HG03571 (cell line): ENCODE measurements around the gene TMEM89.

Source experiments
- ATAC-seq: cut with Tn5 transposase; IDR thresholded peaks from one replicate; pipeline ENCODE4 v1.9.1; 2021; ENCODE audit not compliant: unreplicated experiment

The TMEM89 gene

DNA sequence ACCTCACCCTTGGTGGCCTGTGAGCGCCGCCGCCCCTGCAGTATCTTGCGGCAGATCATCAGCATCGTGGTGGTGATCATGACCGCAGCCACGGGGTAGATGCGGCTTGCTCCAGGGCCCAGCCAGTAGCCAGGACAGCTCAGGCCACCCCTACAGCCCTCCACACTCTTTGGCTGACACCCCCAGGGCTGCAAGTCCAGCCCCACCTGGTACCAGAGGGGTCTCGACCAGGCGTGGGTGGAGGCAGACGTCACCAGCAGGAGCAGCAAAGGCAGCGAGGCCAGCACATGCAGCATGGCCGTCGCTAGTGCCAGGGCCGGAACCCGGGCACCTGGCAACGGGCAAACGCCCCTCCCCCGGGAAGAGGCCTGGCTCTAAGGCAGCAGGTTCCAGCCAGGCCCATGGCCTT, at the start of gene TMEM89:
TSS of gene TMEM89 (minus strand) at position 309 of the 409 bp plus-strand sequence. CDS start at position 296, 13 bp downstream.
- ATAC-seq = no peak

DNA sequence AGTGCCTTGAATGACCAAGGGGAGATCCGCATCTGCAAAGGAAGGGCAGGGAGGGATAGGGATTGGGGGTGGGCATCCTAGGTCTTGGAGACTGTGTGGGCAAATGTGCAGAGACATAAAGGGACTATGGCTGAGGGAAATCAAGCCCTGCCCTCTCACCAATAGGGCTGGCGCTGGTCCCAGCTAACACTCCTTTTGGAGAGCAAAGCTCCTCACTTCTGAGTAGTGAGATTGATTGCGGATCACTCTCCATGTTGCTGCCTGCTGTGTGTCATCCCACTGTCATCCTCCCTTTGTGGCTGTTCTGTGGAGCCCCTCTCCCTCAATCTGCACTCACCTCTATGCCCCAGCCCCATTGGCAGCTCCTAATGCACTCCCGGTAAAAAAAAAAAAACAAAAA, 43.4 kb upstream of the TMEM89 start:
- ATAC-seq = no peak

- no peak for ATAC-seq
These were observed 42.7 kb upstream of the TMEM89 start for GRCh38 chr3:48664313-48664644.

DNA sequence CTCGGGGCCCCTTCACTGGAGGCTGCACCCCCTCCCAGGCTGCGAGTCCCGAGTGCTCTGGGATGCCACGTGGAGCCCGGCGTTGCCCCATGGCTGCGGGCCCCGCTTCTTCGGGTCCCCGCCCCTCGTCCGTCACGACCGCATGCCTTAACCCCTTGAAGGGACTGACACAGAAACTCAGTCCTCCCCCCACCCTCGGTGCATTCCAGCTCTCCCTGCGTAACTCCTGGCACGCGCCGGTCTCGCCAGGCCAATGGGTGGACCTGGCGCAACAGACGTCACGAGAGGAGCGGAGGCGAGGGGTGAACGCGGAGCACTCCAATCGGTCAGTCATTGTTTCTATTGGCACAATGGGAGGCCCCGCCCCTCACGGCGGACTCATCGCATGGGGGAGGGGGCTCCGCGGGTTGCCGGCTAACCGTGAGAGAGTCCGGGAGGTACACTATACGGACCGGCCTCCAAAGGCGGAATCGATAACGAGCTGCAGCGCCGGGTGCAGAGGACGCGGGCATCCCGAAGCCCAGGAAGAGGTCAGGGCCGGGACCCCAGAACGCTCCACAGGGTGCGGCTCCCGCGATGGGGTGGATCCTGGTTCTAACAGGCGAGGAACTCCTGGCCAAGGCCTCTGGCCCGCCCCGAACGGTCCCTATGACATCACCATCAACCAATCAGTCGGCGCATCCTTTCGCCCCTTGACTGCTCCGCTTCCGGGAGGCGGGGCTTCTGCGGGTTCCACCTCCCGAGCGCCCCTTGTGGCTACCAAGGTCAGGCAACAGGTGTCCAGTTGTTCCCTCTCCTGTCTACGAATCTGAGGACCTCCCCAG, 42.1 kb upstream of the TMEM89 start:
- peak; percentile 70 for ATAC-seq

DNA sequence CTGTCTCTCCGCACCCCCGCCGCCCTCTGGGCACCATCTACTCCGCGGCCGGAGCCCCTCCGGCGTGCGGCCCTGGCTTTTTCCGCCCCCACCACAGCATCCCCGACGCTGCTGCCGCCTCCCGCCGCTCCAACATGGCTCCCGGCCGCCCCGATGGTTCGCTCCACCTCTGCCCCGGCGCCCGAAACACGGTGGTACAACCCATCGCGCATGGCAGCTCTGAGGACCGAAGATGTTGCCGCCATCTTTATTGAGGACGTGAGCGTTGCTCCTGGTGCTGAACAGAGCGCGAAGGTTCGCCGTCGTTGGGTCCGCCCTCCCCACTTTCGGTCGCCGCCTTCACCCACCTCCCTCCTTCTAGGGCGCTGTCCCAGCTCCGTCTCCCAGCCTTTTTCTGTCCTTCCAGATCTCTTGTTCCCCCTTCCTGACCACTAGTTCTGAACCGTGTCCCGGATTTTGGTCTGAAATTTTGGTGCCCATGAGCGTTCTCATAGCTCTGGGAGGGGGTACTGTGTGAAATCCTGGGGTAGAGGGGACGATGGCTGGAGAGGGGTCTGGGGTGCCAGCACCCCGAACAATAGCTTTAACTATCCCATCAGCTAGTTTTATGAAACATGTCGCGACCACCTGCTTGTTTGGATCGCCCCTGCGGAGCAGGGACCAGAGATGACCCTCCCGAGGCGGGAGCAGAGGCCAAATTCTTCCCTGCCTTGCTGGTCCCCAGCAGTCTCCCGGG, 41.4 kb upstream of the TMEM89 start, which contains the start of gene CELSR3:
TSS of gene CELSR3 (minus strand) at position 134 of the 736 bp plus-strand sequence. CDS start 252 bp downstream, outside the sequence.
- ATAC-seq = no peak

- no peak for ATAC-seq
These were observed 40.7 kb upstream of the TMEM89 start for GRCh38 chr3:48662145-48662752.

DNA sequence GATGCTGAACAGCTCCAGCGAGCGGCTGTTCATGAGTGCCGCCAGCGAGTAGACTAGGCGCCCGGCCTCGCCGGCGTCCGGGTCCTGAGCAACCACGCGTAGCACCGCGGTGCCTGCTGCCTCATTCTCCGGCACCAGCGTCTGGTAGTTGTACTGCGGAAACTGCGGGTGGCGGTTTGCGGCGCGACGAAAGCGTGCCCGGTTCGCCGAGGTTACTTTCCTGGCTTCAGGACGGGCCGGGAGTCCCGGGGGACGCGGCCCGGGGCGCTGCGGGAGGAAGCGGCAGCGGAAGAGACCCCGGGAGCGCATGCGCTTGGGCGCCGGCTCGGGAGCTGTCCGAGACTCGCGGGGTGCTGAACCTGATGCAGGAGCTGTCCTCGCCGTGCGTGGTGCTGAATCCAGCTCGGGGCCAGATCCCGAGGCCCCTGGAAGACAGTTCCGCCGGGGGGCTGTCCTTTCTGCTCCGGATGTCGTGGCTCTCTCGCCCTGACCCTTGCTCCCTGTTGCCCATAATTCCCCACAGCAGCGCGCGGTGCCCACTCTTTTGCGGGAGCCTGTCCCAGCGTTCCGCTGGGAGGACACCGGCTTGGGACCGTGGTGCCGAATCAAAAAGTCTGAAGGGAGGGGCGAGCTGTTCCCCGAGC, 40.1 kb upstream of the TMEM89 start:
- ATAC-seq = no peak

GRCh38 chr3:48660800-48661400, 39.3 kb upstream of the TMEM89 start:
- no peak for ATAC-seq

GRCh38 chr3:48656841-48657281, 35.3 kb upstream of the TMEM89 start:
- no peak for ATAC-seq

DNA sequence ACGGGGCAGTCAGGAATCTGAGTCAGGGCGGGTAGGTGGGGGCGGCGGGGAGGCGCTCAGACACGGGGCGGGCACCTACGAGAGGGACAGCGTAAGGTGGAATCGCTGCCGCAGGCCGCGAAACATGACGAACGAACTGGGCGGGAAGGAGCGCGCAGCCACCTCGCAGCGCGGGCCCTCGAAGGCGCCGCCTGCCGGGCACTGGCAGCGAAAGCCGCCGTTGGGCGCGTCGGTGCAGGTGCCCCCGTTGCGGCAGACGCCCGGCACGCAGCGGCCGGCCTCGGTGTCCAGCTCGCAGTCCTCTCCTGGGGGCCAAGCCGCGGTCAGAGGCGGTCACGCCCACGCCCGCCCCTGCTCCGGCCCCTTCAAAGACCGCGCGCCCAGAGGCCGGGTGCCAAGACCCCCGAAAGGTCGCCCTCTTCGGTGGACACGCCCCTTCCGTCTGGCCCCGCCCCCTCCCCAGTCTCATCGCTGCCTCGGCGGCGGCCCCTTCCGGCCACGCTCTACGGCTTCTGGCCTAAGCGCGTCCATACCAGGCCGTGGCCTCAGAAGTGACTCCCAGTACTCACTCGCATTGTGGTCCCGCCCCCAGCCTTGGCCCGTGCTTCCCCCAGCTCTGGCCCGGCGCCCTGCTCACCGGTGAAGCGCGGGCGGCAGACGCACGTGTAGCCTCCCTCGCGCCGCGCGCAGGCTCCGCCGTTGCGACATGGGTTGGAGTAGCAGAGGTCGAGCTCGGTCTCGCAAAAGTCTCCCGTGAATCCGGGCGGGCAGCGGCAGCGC, 34.7 kb upstream of the TMEM89 start:
- peak; percentile 49 for ATAC-seq

- no peak for ATAC-seq
These were observed 34.0 kb upstream of the TMEM89 start for GRCh38 chr3:48655606-48656005.

- ATAC-seq = no peak
These were observed 33.5 kb upstream of the TMEM89 start for GRCh38 chr3:48655063-48655462.

- ATAC-seq = no peak
These were observed 31.6 kb upstream of the TMEM89 start for GRCh38 chr3:48652923-48653715.

DNA sequence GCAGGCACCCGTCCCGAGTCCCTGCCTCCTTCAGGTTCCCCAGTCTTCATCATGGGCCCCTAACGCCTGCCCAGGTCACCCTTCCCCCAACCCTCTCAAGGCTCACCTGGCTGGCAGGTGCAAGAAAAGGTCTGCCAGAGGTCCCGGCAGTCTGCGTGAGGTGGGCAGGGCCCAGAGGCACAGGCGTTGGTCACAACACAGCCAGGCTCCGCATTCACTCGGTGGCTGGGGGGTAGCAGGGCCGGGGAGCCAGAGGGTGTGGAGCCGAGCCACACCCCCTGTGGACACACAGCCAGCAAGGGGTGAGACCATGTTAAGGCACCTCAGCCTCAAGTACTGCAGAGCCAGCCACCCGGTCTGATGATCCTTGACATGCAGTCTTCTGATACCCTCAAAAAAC, 30.2 kb upstream of the TMEM89 start:
- no peak for ATAC-seq

DNA sequence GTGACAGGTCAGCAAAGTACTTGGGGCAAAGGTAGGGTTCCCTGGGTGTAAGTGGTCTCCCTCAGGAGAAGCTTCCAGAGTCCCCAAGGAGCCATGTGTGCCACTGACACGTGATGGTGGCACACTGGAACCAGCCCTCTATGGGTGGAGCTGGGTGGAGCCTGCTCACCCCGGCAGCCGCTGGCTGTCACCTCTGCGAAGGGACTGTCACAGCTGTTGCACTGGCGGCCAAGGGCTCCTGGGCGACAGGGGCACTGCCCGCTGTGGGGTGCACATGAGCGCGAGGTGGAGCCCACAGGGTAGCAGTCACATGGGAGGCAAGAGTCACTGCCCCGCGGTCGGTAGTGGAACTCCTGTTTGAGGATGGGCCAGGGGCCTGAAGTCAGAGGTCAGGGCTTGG, 29.2 kb upstream of the TMEM89 start:
- ATAC-seq = no peak

DNA sequence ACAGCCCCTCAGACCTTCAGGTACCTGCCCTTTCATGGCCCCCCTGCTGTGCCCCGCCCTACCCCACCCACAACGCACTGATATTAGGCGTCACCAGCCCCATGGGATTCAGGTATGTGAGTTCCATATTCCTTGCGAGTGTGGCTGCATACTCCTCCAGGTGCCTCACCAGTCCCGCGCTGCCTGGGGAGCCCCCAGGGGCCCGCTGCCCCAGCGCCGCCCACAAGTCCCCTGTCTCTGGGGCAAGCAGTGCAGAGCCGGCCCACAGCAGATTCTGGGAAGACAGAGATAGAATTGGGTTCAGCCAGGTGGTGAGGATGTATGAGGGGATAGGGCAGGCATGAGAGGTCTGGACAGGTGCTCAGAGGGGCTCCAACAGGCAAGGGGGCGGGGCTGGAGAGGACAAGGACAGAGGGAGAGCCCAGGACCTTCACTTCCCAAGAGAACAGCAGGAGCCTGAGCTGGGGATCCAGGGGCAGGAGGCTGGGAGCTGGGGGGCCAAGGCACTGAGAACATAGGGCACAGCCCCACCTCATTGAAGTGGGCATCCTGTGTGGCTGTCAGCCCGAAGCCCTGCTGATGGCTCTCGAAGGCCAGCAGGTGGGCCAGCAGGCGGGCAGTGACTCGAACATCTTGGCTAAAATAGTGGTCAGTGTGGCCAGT, 26.8 kb upstream of the TMEM89 start:
- no peak for ATAC-seq

DNA sequence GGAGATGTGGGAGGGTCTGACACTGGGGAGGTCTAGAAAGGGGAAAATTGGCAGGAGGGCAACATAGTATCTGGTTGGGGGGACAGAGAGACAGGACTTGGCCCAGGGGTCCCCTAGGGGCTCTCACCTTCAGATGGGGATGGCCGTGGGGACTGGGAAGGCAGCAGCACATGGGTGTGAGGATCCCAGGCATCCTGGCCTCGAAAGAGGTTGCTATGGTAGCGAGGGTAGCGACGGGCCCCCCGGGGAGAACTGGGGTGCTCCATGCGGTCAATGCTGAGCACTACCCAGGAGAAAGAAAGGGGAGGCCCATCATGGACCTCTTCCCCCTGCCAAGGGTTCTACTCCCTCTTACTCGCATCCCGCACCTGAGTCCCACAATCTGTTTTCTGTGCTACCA, 26.1 kb upstream of the TMEM89 start:
- no peak for ATAC-seq

DNA sequence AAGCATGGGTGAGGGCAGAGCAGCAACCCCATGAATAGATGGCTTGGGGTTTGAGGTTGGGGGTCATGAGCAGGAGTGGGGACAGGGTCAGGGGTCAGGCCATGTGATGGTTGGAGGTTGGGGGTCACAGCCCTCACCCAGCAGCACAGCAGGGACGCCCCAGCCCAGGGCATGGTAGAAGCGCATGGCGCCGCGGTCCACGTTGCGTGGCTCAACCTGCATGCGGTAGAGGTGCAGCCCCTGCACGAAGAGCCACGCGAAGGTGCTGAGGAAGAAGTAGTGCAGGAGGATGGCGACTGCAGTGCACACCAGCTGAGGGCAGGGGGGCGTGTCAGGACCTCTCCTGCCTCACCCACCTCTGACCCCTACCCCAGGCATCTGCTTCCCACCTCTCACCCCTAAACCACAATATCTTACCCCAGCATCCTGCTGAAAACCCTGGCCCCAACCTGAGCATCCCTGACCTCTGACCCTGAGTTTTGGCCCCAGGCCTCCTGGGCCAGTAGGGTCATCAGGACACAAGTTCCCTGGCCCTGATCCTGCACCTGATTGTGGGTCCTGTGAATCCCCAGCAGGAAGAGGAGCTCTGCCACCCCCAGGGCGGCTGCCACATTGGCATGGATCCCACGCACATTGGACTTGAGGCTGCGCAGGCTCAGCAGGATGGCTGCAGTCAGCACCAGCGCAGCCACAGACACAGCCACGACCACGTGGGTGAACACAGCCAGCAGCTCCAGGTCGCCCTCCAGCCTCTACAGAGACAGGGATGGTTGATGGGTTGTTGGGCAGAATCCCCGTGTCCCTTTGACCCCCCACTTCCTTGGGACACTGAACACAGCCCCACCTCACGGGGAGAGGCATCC, 23.6 kb upstream of the TMEM89 start:
- ATAC-seq = no peak
